B cell (primary cell): ENCODE data around the gene ZNF407. TPM values are rescaled to one million over a fixed set of nuclear protein-coding genes. Genes with fewer than 3 reads are reported as not detected.

ENCODE experiments used
- ATAC-seq: fragments of 200-7000 bp; cut with Tn5 transposase; one replicate; pipeline ENCODE4 v1.10.0; 2021; ENCODE audit warnings: low read depth, mild to moderate bottlenecking, moderate number of reproducible peaks, moderate library complexity
- CTCF ChIA-PET: fragments of 350-600 bp; sonication (Branson Sonifier 250); formaldehyde crosslinking; loops from one replicate; lab custom pipeline; 2021; ENCODE audit warnings: antibody characterized with exemption, inconsistent platforms; lab: Charles Lee
- POLR2A ChIA-PET: fragments of 350-600 bp; sonication (Branson Sonifier 250); formaldehyde crosslinking; loops from one replicate; lab custom pipeline; 2021; ENCODE audit warnings: antibody characterized with exemption; lab: Charles Lee
- DNase-seq: peaks from one replicate; pipeline ENCODE4 v3.0.0; 2013
- H2AFZ ChIP-seq: 2 replicates; pipeline ENCODE4 v1.6.1; 2012; ENCODE audit warnings: mild to moderate bottlenecking, low read depth, low read length; ENCODE audit not compliant: insufficient read depth, poor library complexity, severe bottlenecking
- H3K27ac ChIP-seq, 2 donors: 1 replicate in 1 of 2; 2 replicates in 1 of 2; pipeline ENCODE4 v1.5.1; 2012 to 2013; ENCODE audit warnings: low read length in 2 of 2, mild to moderate bottlenecking in 2 of 2, moderate library complexity in 1 of 2
- H3K27me3 ChIP-seq, 4 experiments: fragments of 200-600 bp in 1 of 4; sonication (generic) in 1 of 4; replicated peaks in 1 of 4; 1 replicate in 2 of 4; 2 replicates in 2 of 4; pipeline versions ENCODE4 v1.6.1 to v1.7.0; 2013 to 2016; ENCODE audit warnings: low read length in 3 of 4, mild to moderate bottlenecking in 2 of 4, mixed read lengths in 1 of 4, moderate library complexity in 1 of 4; ENCODE audit not compliant: insufficient read depth in 4 of 4, control insufficient read depth in 3 of 4; ENCODE audit errors: control extremely low read depth in 1 of 4
- H3K36me3 ChIP-seq, 2 experiments: replicated peaks in 1 of 2; 1 replicate in 1 of 2; 2 replicates in 1 of 2; pipeline versions ENCODE4 v1.6.1 to v1.7.1; 2013; ENCODE audit warnings: low read length in 1 of 2; ENCODE audit not compliant: insufficient read depth in 2 of 2, control insufficient read depth in 1 of 2; ENCODE audit errors: control extremely low read depth in 1 of 2, extremely low read depth in 1 of 2
- H3K4me1 ChIP-seq, 2 donors: fragments of 200-600 bp in 1 of 2; sonication (generic) in 1 of 2; 1 replicate in 1 of 2; 2 replicates in 1 of 2; pipeline versions ENCODE4 v1.5.1 to v1.6.1; 2013 to 2017; ENCODE audit warnings: low read length in 2 of 2; ENCODE audit not compliant: control insufficient read depth in 2 of 2, insufficient read depth in 2 of 2
- H3K4me2 ChIP-seq: replicated peaks from 2 replicates; pipeline ENCODE3; 2012; ENCODE audit warnings: mild to moderate bottlenecking, low read depth, low read length; ENCODE audit not compliant: poor library complexity, severe bottlenecking
- H3K4me3 ChIP-seq, 5 experiments: fragments of 200-600 bp in 1 of 5; sonication (generic) in 1 of 5; 1 replicate in 3 of 5; 2 replicates in 2 of 5; pipeline versions ENCODE4 v1.5.1 to v1.7.0; 2011 to 2016; ENCODE audit warnings: low read length in 4 of 5, mild to moderate bottlenecking in 4 of 5, low read depth in 2 of 5, control low read depth in 1 of 5, moderate library complexity in 1 of 5; ENCODE audit not compliant: insufficient read depth in 1 of 5; ENCODE audit errors: control extremely low read depth in 1 of 5, extremely low read depth in 1 of 5
- H3K79me2 ChIP-seq: fragments of 200-600 bp; sonication (generic); one replicate; pipeline ENCODE4 v1.6.0; 2016; ENCODE audit warnings: low read length; ENCODE audit not compliant: control insufficient read depth, insufficient read depth
- H3K9ac ChIP-seq: fragments of 200-600 bp; sonication (generic); 2 replicates; pipeline ENCODE4 v1.6.1; 2017; ENCODE audit warnings: mild to moderate bottlenecking, low read length, moderate library complexity
- H3K9me3 ChIP-seq, 3 donors: one replicate each; pipeline versions ENCODE4 v1.6.1 to v1.7.1; 2013; ENCODE audit warnings: low read length in 2 of 3; ENCODE audit not compliant: control insufficient read depth in 2 of 3, insufficient read depth in 1 of 3; ENCODE audit errors: control extremely low read depth in 1 of 3
- H4K20me1 ChIP-seq: 2 replicates; pipeline ENCODE4 v1.6.0; 2012; ENCODE audit warnings: mild to moderate bottlenecking, low read length; ENCODE audit not compliant: insufficient read depth, control insufficient read depth, poor library complexity, severe bottlenecking
- H3K27ac Mint-ChIP-seq: one replicate; pipeline ENCODE4 v1.8.0; 2021; ENCODE audit warnings: mixed read lengths
- H3K27me3 Mint-ChIP-seq: one replicate; pipeline ENCODE4 v1.8.0; 2021; ENCODE audit warnings: mixed read lengths
- H3K4me1 Mint-ChIP-seq: one replicate; pipeline ENCODE4 v1.8.0; 2021; ENCODE audit warnings: mixed read lengths
- H3K4me3 Mint-ChIP-seq: one replicate; pipeline ENCODE4 v1.8.0; 2021; ENCODE audit warnings: mixed read lengths
- H3K9me3 Mint-ChIP-seq: one replicate; pipeline ENCODE4 v1.8.0; 2022; ENCODE audit warnings: mixed read lengths; ENCODE audit not compliant: insufficient read depth
- CTCF ChIP-seq: fragments of 200-600 bp; IDR thresholded peaks from one replicate; pipeline ENCODE4 v1.8.0; 2022; ENCODE audit warnings: antibody characterized with exemption, mild to moderate bottlenecking
- EZH2 ChIP-seq: IDR thresholded peaks from 2 replicates; pipeline ENCODE4 v1.6.1; 2012; ENCODE audit warnings: borderline replicate concordance, low read depth, mild to moderate bottlenecking, moderate library complexity, low read length; ENCODE audit not compliant: insufficient read depth, poor library complexity, severe bottlenecking
- WGBS: methylation state at CpG from one replicate; pipeline ENCODE4 v1.1.5; 2013; ENCODE audit warnings: missing lambda C conversion rate; ENCODE audit not compliant: insufficient coverage; 5-methylcytosine and 5-hydroxymethylcytosine counted together
- intact Hi-C: fragments of 100-400 bp; cut with micrococcal nuclease; formaldehyde crosslinking; loops from one replicate; pipeline ENCODE4 v1.10.0; 2022
- polyA plus RNA-seq: library from polyadenylated mRNA; depleted of rRNA; stranded (reverse); fragments of >200 nt; gene quantifications from 2 replicates; pipeline ENCODE4 v1.2.3, GENCODE V29; 2012
- total RNA-seq, 2 donors: library from RNA; stranded (reverse); fragments of 120-200 nt in 1 of 2; gene quantifications; 1 replicate in 1 of 2; 2 replicates in 1 of 2; pipeline versions ENCODE4 v1.2.3 to v1.2.4, GENCODE V29; 2013 to 2022

ZNF407 gene
- total and polyA plus RNA-seq, 2 donors (not counting 1 experiment from before 2014, with no cell fraction given) = 4.5 to 37.1 TPM

GRCh38 chr18:75047240-75047961 lies 449.7 kb downstream of the ZNF407 start:
- Histone ChIP-seq H2AFZ (no peak overlapping the region), H3K4me3 (no peak overlapping the region), H3K36me3 (no peaks in the 10 kb centered on the region), H3K4me1 (no peaks in the 10 kb centered on the region), H3K9me3 (no peaks in the 10 kb centered on the region), H3K27me3 (no peaks in the 10 kb centered on the region), H3K4me2 (no peak overlapping the region), H4K20me1 (no peaks in the 10 kb centered on the region), H3K79me2 (no peaks in the 10 kb centered on the region), H3K27ac (no peak overlapping the region), H3K9ac (no peak overlapping the region)
- Mint-ChIP-seq H3K9me3 (no peaks in the 10 kb centered on the region), H3K4me1 (no peaks in the 10 kb centered on the region), H3K4me3 (no peak overlapping the region), H3K27ac (no peak overlapping the region), H3K27me3 (no peaks in the 10 kb centered on the region)
- no peak for ATAC-seq
- WGBS = 98% methylated on average over 7 of the region's 12 CpGs
- POLR2A ChIA-PET = no interaction called here
- no peak for DNase-seq
- TF ChIP-seq EZH2 (no peak), CTCF (no peak)
- intact Hi-C loops = no loop called here
- CTCF ChIA-PET = interaction anchor here (0.9 kb wide), 1 partner anchor 20 kb away, joined by 4 read pairs; no protein-coding TSS in a partner anchor

GRCh38 chr18:75048776-75049454 lies 451.2 kb downstream of the ZNF407 start:
- H3K4me3 Mint-ChIP-seq = no peak overlapping the region
- ATAC-seq (no peak), DNase-seq (no peak)
- Histone ChIP-seq H3K9me3 (no peaks in the 10 kb centered on the region), H3K4me1 (no peaks in the 10 kb centered on the region), H3K36me3 (no peaks in the 10 kb centered on the region), H3K4me2 (no peak overlapping the region), H2AFZ (no peak overlapping the region), H4K20me1 (no peaks in the 10 kb centered on the region), H3K4me3 (no peak overlapping the region), H3K27me3 (no peaks in the 10 kb centered on the region), H3K79me2 (no peaks in the 10 kb centered on the region), H3K9ac (no peak overlapping the region), H3K27ac (no peak overlapping the region)
- H3K27me3 Mint-ChIP-seq = no peaks in the 10 kb centered on the region
- POLR2A ChIA-PET = no interaction called here
- TF ChIP-seq EZH2 = no peak
- TF ChIP-seq CTCF = no peak
- H3K9me3 Mint-ChIP-seq = no peaks in the 10 kb centered on the region
- H3K27ac Mint-ChIP-seq = no peak overlapping the region
- intact Hi-C loops = no loop called here
- CTCF ChIA-PET = interaction anchor here (0.9 kb wide), 1 partner anchor 22 kb away, joined by 4 read pairs; no protein-coding TSS in a partner anchor
- H3K4me1 Mint-ChIP-seq = no peaks in the 10 kb centered on the region
- WGBS = 92% methylated on average over 9 of the region's 10 CpGs
